ENCODE measurements around the gene PPP1R13B.

DNA sequence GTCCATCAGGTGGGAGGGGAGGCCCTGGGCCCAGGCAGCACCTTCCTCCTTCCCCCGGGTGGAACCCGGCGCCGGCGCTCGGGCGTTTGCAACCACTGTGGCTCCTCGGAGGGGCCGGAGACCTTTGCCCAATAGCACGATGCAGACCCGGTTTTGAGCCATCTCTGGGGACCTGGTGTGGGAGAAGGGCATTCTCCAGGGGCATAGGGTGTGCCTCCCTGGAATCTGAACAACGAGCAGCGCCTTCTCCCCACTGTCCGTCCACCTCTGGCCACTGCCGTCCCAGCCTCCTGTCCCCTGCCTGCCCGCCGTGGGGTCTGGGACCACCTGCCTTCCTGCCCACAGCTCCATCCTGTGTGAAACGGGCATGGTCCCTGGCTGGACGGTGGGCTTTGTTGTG lies 119.2 kb downstream of the PPP1R13B start:
- TF ChIP-seq, protein P1, sequence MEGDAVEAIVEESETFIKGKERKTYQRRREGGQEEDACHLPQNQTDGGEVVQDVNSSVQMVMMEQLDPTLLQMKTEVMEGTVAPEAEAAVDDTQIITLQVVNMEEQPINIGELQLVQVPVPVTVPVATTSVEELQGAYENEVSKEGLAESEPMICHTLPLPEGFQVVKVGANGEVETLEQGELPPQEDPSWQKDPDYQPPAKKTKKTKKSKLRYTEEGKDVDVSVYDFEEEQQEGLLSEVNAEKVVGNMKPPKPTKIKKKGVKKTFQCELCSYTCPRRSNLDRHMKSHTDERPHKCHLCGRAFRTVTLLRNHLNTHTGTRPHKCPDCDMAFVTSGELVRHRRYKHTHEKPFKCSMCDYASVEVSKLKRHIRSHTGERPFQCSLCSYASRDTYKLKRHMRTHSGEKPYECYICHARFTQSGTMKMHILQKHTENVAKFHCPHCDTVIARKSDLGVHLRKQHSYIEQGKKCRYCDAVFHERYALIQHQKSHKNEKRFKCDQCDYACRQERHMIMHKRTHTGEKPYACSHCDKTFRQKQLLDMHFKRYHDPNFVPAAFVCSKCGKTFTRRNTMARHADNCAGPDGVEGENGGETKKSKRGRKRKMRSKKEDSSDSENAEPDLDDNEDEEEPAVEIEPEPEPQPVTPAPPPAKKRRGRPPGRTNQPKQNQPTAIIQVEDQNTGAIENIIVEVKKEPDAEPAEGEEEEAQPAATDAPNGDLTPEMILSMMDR (optimal IDR thresholded peaks at IDR 0.05 in 1 of 3, IDR thresholded peaks at IDR 0.05 in 1 of 3, conservative IDR thresholded peaks at IDR 0.05 in 1 of 3; ENCODE audit: extremely low read depth in 1 of 3, insufficient read depth in 2 of 3, low read length in 3 of 3): no peak
- no peak for TF ChIP-seq EZH2 (IDR thresholded peaks at IDR 0.05; ENCODE audit: low read length)
